Measurements from ENCODE around the gene FBP1.
A peak's percentile ranks its signal among the peaks of the same experiment; 100 is the strongest.

Gene FBP1

GRCh38 chr9:94554078-94554438, 85.3 kb downstream of the FBP1 start:
- no peak overlapping the region for H3K27ac Mint-ChIP-seq
- no peaks in the 10 kb centered on the region for H3K4me1 Mint-ChIP-seq
- H3K27me3 Mint-ChIP-seq = peaks cover 17% of the 10 kb centered on the region
- H3K36me3 Mint-ChIP-seq = no peaks in the 10 kb centered on the region
- no peaks in the 10 kb centered on the region for H3K9me3 Mint-ChIP-seq
- no peak overlapping the region for H3K4me3 Mint-ChIP-seq
- peak; percentile 8 for ATAC-seq

All from stimulated activated memory B cell treated with anti-CD40 and anti-IgM and Interleukin-4, amounts not matched to agents 10 μg/mL and 1 μg/mL and 100 μg/mL, for 72 hours (primary cell).